BJ (cell line): ENCODE data around the gene ALAS2. TPM values are rescaled to one million over a fixed set of nuclear protein-coding genes. Genes with fewer than 3 reads are reported as not detected.
"Not testable (repeated sequence)": the region's sequence is repeated elsewhere in the genome, so short reads cannot be mapped to it uniquely, and the experiment has no call there.

ENCODE experiments used
- CTCF ChIA-PET: fragments of 350-600 bp; formaldehyde crosslinking; extraction: SDS; loops from one replicate; lab custom pipeline; 2021; ENCODE audit warnings: antibody characterized with exemption, inconsistent platforms; lab: Yijun Ruan, JAX
- POLR2A ChIA-PET: fragments of 300-600 bp; sonication (Branson Sonifier 250); formaldehyde crosslinking; extraction: SDS; loops from one replicate; lab custom pipeline; 2021; ENCODE audit warnings: antibody characterized with exemption; lab: Charles Lee
- DNase-seq: peaks from one replicate; pipeline ENCODE4 v3.0.0-alpha.2; 2011; ENCODE audit warnings: low read depth
- H3K27me3 ChIP-seq: 2 replicates; pipeline ENCODE4 v1.6.0; 2011; ENCODE audit warnings: low read length; ENCODE audit not compliant: control insufficient read depth, insufficient read depth
- H3K36me3 ChIP-seq: 2 replicates; pipeline ENCODE4 v1.5.1; 2011; ENCODE audit warnings: low read length; ENCODE audit not compliant: control insufficient read depth, insufficient read depth
- H3K4me3 ChIP-seq: 2 replicates; pipeline ENCODE4 v1.5.1; 2011; ENCODE audit warnings: low read depth, mild to moderate bottlenecking, control low read depth, low read length
- CTCF ChIP-seq: IDR thresholded peaks from 2 replicates; pipeline ENCODE4 v1.5.1; 2011; ENCODE audit warnings: low read depth, mild to moderate bottlenecking, control low read depth, inconsistent platforms, low read length, moderate library complexity; ENCODE audit not compliant: insufficient read depth
- polyA plus RNA-seq: library from polyadenylated mRNA; depleted of rRNA; stranded (reverse); fragments of >200 nt; gene quantifications from 2 replicates; pipeline ENCODE4 v1.2.3, GENCODE V29; 2011

Gene ALAS2
- polyA plus RNA-seq, 1 experiment = not detected

- ChIA-PET POLR2A (no interaction called here), CTCF (interaction anchor here (0.6 to 1.4 kb wide), 8 partner anchors 17 to 456 kb away, joined by 3 to 8 read pairs (median 3); no protein-coding TSS in a partner anchor)
- no peaks in the 10 kb centered on the region for H3K36me3 ChIP-seq
- H3K4me3 ChIP-seq = no peak overlapping the region
- no peak for DNase-seq
- no peaks in the 10 kb centered on the region for H3K27me3 ChIP-seq
- no peak for TF ChIP-seq CTCF
Measured at GRCh38 chrX:55056820-55057674, 26.3 kb upstream of the ALAS2 start.

- H3K27me3 ChIP-seq, CTCF ChIA-PET, POLR2A ChIA-PET, DNase-seq, H3K36me3 ChIP-seq, H3K4me3 ChIP-seq: not testable (repeated sequence)
Measured at GRCh38 chrX:55050599-55050998, 19.8 kb upstream of the ALAS2 start.

- ChIA-PET CTCF (no interaction called here), POLR2A (no interaction called here)
- DNase-seq = no peak
- Histone ChIP-seq H3K4me3 (no peak overlapping the region), H3K36me3 (no peaks in the 10 kb centered on the region), H3K27me3 (no peaks in the 10 kb centered on the region)
- TF ChIP-seq CTCF = no peak
Measured at GRCh38 chrX:55041514-55041913, 10.7 kb upstream of the ALAS2 start.

GRCh38 chrX:55039471-55039870, 8.7 kb upstream of the ALAS2 start:
- ChIA-PET POLR2A (no interaction called here), CTCF (interaction anchor here (0.8 kb wide), 1 partner anchor 18 kb away, joined by 3 read pairs; no protein-coding TSS in a partner anchor)
- no peak overlapping the region for H3K4me3 ChIP-seq
- no peak for TF ChIP-seq CTCF
- peak; percentile 1 for DNase-seq
- H3K36me3 ChIP-seq = no peaks in the 10 kb centered on the region
- H3K27me3 ChIP-seq = no peaks in the 10 kb centered on the region

- Histone ChIP-seq H3K27me3 (no peaks in the 10 kb centered on the region), H3K36me3 (no peaks in the 10 kb centered on the region), H3K4me3 (no peak overlapping the region)
- CTCF ChIA-PET = no interaction called here
- POLR2A ChIA-PET = no interaction called here
- no peak for DNase-seq
- no peak for TF ChIP-seq CTCF
Measured at GRCh38 chrX:55033429-55033828, 2.7 kb upstream of the ALAS2 start.

GRCh38 chrX:55029291-55029690, 1.5 kb downstream of the ALAS2 start:
- POLR2A ChIA-PET = no interaction called here
- CTCF ChIA-PET = no interaction called here

More at GRCh38 chrX:55029291-55029690, 1.5 kb downstream of the ALAS2 start:
- TF ChIP-seq CTCF = no peak
- no peak overlapping the region for H3K4me3 ChIP-seq
- no peak for DNase-seq
- H3K36me3 ChIP-seq = no peaks in the 10 kb centered on the region
- no peaks in the 10 kb centered on the region for H3K27me3 ChIP-seq
